Thoracic aorta (tissue), 2 donors: ENCODE measurements around the gene KRTAP9-2. TPM values are rescaled to one million over a fixed set of nuclear protein-coding genes. Genes with fewer than 3 reads are reported as not detected.
"Not testable (repeated sequence)": the region's sequence is repeated elsewhere in the genome, so short reads cannot be mapped to it uniquely, and the experiment has no call there.

Experiments
- ATAC-seq: fragments of 150-250 bp; one replicate; pipeline ENCODE4 v1.8.0; 2017; ENCODE audit warnings: low read depth; ENCODE audit not compliant: insufficient number of reproducible peaks, low FRiP score
- DNase-seq: peaks from one replicate; pipeline ENCODE4 v3.0.0-alpha.2; 2020; ENCODE audit warnings: low spot score
- H3K27ac ChIP-seq, 2 donors: fragments of 200-600 bp; sonication (generic); 1 replicate in 1 of 2; 2 replicates in 1 of 2; pipeline ENCODE4 v1.5.1; 2016; ENCODE audit warnings: mild to moderate bottlenecking in 2 of 2, moderate library complexity in 2 of 2
- H3K27me3 ChIP-seq: fragments of 200-600 bp; sonication (generic); replicated peaks from 2 replicates; pipeline ENCODE4 v1.6.0; 2016; ENCODE audit warnings: mild to moderate bottlenecking; ENCODE audit not compliant: insufficient read depth
- H3K36me3 ChIP-seq: fragments of 200-600 bp; sonication (generic); one replicate; pipeline ENCODE4 v1.5.1; 2016
- H3K4me1 ChIP-seq, 2 donors: fragments of 200-600 bp; sonication (generic); 1 replicate in 1 of 2; 2 replicates in 1 of 2; pipeline versions ENCODE4 v1.5.1 to v1.6.0; 2016; ENCODE audit warnings: low read depth in 2 of 2, mild to moderate bottlenecking in 1 of 2; ENCODE audit not compliant: control insufficient read depth in 1 of 2
- H3K4me3 ChIP-seq: fragments of 200-600 bp; sonication (generic); 2 replicates; pipeline ENCODE4 v1.5.1; 2016; ENCODE audit warnings: mild to moderate bottlenecking
- H3K9me3 ChIP-seq: fragments of 200-600 bp; sonication (generic); 2 replicates; pipeline ENCODE4 v1.5.1; 2016
- total RNA-seq, 2 donors: library from RNA; depleted of rRNA; stranded (reverse); fragments of >200 nt; gene quantifications; one replicate each; pipeline versions ENCODE4 v1.1.0 to v1.2.3, GENCODE V29; 2016
- TF ChIP-seq, protein P1 (sequence below): fragments of 200-600 bp; sonication (generic); IDR thresholded peaks from one replicate; pipeline ENCODE4 v1.5.1; 2019; ENCODE audit warnings: antibody characterized with exemption

KRTAP9-2 gene
- total RNA-seq, 2 donors from 2014 or later: not detected

DNA sequence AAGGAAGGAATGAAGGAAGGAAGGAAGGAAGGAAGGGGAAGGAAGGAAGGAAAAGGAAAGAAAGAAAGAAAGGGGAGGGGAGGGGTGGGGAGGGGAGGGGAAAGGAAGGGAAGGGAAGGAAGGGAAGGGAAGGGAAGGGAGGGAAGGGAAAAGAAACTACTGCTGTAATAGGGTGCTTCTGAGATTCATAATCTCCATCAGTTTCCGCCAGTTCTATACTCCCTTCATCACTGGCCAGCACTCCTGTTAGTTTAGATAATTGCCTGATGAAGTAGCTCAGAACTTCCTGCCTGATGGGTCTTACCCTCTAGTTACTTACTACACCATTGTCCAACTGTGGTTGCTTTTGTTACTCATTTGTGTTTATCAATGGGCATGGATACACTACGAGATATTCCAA is 36.8 kb downstream of the KRTAP9-2 start:
- no peak overlapping the region for H3K4me3 ChIP-seq
- DNase-seq: no peak
- no peak for ATAC-seq
- H3K27me3 ChIP-seq: no peaks in the 10 kb centered on the region
- TF ChIP-seq, protein P1, sequence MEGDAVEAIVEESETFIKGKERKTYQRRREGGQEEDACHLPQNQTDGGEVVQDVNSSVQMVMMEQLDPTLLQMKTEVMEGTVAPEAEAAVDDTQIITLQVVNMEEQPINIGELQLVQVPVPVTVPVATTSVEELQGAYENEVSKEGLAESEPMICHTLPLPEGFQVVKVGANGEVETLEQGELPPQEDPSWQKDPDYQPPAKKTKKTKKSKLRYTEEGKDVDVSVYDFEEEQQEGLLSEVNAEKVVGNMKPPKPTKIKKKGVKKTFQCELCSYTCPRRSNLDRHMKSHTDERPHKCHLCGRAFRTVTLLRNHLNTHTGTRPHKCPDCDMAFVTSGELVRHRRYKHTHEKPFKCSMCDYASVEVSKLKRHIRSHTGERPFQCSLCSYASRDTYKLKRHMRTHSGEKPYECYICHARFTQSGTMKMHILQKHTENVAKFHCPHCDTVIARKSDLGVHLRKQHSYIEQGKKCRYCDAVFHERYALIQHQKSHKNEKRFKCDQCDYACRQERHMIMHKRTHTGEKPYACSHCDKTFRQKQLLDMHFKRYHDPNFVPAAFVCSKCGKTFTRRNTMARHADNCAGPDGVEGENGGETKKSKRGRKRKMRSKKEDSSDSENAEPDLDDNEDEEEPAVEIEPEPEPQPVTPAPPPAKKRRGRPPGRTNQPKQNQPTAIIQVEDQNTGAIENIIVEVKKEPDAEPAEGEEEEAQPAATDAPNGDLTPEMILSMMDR: no peak
- no peak overlapping the region for H3K27ac ChIP-seq
- no peaks in the 10 kb centered on the region for H3K36me3 ChIP-seq
- H3K4me1 ChIP-seq: no peaks in the 10 kb centered on the region
- no peaks in the 10 kb centered on the region for H3K9me3 ChIP-seq

DNA sequence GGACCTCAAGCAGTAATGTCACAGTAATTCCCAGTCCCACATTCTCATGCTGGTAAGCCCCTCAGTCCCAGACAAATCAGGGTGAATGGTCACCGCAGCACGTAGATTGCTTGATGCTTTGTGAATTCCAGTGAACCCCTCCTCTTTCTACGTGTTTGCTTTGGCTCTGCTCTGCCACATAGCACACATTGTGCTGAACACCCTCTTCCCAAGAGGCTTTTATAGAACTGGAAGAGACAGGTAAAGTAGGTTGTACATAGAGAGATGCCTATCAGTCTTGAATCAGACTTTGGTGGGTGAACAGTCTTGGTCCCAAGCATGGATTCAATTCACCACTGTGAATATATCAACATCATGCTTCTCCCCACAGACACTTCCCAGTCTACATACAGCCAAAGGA is 38.2 kb downstream of the KRTAP9-2 start:
- no peaks in the 10 kb centered on the region for H3K27me3 ChIP-seq
- no peak for ATAC-seq
- H3K9me3 ChIP-seq: no peaks in the 10 kb centered on the region
- no peak for DNase-seq
- H3K4me3 ChIP-seq: no peak overlapping the region
- H3K27ac ChIP-seq: no peak overlapping the region
- no peaks in the 10 kb centered on the region for H3K4me1 ChIP-seq
- TF ChIP-seq, protein P1: no peak
- H3K36me3 ChIP-seq: no peaks in the 10 kb centered on the region

DNA sequence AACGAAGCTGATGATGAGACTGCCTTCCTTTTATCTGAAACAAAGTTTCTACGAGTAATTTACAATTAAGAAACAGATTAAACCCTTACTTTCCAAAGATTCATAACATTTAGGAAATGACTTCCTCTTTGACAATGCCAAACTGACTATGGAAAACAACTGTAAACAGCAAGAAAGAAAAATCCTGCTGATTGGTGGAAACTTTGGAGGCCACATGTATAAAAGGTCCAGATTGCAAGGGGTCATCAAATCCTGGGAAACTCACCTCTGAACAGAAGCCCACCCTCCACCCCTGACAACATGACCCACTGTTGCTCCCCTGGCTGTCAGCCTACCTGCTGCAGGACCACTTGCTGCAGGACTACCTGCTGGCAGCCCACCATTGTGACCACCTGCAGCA is 38.6 kb downstream of the KRTAP9-2 start, which contains the start of gene KRTAP9-6:
TSS of gene KRTAP9-6 (plus strand) at position 301 of the 400 bp plus-strand sequence. CDS start at position 301, 0 bp downstream.
- H3K4me1 ChIP-seq: no peaks in the 10 kb centered on the region
- H3K9me3 ChIP-seq: no peaks in the 10 kb centered on the region
- no peak for DNase-seq
- no peak for ATAC-seq
- H3K27ac ChIP-seq: no peak within 1 kb of the TSS
- H3K4me3 ChIP-seq: no peak within 1 kb of the TSS
- TF ChIP-seq, protein P1: no peak
- no peaks in the 10 kb centered on the region for H3K36me3 ChIP-seq
- H3K27me3 ChIP-seq: no peaks in the 10 kb centered on the region

DNA sequence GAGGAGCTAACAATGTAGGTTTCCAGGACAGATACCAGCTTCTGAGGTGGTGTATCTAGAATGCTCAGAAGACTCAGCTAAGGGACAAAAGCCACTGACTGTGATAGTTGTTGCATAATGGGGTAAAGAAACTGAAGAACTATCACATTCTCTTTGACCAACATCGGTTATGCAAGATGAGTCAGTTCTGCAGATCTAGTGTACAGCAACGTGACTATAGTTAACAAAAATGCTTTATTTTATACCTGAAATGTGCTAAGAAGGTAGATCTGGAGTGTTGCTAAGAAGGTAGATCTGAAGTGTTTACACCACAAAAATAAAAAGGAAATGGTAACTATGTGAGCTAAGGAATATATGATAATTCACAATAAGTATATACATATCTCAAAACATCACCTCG is 41.3 kb downstream of the KRTAP9-2 start:
- H3K27ac ChIP-seq: no peak overlapping the region
- no peak for ATAC-seq
- DNase-seq: no peak
- no peaks in the 10 kb centered on the region for H3K36me3 ChIP-seq
- H3K4me1 ChIP-seq: no peaks in the 10 kb centered on the region
- TF ChIP-seq, protein P1: no peak
- H3K27me3 ChIP-seq: no peaks in the 10 kb centered on the region
- no peak overlapping the region for H3K4me3 ChIP-seq
- H3K9me3 ChIP-seq: no peaks in the 10 kb centered on the region

DNA sequence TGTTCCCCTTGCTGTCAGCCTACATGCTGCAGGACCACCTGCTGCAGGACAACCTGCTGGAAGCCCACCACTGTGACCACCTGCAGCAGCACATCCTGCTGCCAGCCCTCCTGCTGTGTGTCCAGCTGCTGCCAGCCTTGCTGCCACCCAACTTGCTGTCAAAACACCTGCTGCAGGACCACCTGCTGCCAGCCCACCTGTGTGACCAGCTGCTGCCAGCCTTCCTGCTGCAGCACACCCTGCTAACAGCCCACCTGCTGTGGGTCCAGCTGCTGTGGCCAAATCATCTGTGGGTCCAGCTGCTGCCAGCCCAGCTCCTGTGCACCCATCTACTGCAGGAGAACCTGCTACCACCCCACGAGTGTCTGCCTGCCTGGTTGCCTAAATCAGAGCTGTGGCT is 44.9 kb downstream of the KRTAP9-2 start:
- not testable (repeated sequence) for H3K36me3 ChIP-seq, H3K9me3 ChIP-seq, ATAC-seq, DNase-seq, H3K27me3 ChIP-seq, H3K4me1 ChIP-seq, H3K27ac ChIP-seq, H3K4me3 ChIP-seq

DNA sequence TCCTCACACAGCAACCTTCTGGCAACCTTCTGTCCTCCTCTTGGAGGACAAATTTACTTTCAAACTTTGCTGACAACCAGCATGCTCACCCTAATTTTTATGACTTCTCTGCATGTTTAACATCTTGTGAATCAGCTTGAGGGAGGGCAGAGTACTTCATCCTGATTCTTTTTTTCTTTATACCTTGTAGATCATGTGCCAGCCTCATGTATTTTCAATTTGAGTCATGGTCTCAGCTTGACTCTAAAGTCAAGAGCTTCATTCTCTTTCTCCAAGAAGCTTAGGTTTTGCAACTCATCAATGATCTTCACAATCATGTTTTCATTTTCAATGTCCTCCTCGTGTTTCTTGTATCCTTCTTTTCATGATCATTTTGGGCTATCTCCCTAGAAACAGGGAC is 45.4 kb downstream of the KRTAP9-2 start:
- ATAC-seq (no peak), DNase-seq (no peak)
- Histone ChIP-seq H3K27me3 (no peaks in the 10 kb centered on the region), H3K4me3 (no peak overlapping the region), H3K9me3 (no peaks in the 10 kb centered on the region), H3K36me3 (no peaks in the 10 kb centered on the region), H3K27ac (no peak overlapping the region), H3K4me1 (no peaks in the 10 kb centered on the region)
- TF ChIP-seq, protein P1: no peak

DNA sequence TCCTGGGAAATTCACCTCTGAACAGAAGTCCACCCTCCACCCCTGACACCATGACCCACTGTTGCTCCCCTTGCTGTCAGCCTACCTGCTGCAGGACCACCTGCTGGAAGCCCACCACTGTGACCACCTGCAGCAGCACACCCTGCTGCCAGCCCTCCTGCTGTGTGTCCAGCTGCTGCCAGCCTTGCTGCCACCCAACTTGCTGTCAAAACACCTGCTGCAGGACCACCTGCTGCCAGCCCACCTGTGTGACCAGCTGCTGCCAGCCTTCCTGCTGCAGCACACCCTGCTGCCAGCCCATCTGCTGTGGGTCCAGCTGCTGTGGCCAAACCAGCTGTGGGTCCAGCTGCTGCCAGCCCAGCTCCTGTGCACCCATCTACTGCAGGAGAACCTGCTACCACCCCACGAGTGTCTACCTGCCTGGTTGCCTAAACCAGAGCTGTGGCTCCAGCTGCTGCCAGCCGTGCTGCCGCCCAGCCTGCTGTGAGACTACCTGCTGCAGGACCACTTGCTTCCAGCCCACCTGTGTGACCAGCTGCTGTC is 49.3 kb downstream of the KRTAP9-2 start, which contains the start of gene KRTAP9-7:
TSS of gene KRTAP9-7 (plus strand) at position 51 of the 543 bp plus-strand sequence. CDS start at position 51, 0 bp downstream.
- not testable (repeated sequence) for H3K4me1 ChIP-seq, H3K36me3 ChIP-seq, H3K27me3 ChIP-seq, DNase-seq, H3K4me3 ChIP-seq, H3K27ac ChIP-seq, ATAC-seq, H3K9me3 ChIP-seq
